ENCODE measurements around the gene LRRN3. TPM values are rescaled to one million over a fixed set of nuclear protein-coding genes. Genes with fewer than 3 reads are reported as not detected.

Gene LRRN3
- total RNA-seq, 1 donor from 2014 or later = 0.98 TPM

GRCh38 chr7:111098011-111098925 is 7.3 kb downstream of the LRRN3 start:
- intact Hi-C loops (cut with DNase I) = loop anchor here (10.0 kb wide), 1 partner anchor 387 kb away; no protein-coding TSS in a partner anchor
- no peak for DNase-seq (ENCODE audit: extremely low spot score in 2 of 2)
- no peak for TF ChIP-seq POLR2A (IDR thresholded peaks at IDR 0.05)
- TF ChIP-seq, protein P1, sequence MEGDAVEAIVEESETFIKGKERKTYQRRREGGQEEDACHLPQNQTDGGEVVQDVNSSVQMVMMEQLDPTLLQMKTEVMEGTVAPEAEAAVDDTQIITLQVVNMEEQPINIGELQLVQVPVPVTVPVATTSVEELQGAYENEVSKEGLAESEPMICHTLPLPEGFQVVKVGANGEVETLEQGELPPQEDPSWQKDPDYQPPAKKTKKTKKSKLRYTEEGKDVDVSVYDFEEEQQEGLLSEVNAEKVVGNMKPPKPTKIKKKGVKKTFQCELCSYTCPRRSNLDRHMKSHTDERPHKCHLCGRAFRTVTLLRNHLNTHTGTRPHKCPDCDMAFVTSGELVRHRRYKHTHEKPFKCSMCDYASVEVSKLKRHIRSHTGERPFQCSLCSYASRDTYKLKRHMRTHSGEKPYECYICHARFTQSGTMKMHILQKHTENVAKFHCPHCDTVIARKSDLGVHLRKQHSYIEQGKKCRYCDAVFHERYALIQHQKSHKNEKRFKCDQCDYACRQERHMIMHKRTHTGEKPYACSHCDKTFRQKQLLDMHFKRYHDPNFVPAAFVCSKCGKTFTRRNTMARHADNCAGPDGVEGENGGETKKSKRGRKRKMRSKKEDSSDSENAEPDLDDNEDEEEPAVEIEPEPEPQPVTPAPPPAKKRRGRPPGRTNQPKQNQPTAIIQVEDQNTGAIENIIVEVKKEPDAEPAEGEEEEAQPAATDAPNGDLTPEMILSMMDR (IDR thresholded peaks at IDR 0.05) = peak in 1 of 3 experiments; percentile 17
- no peak for TF ChIP-seq POLR2AphosphoS5 (IDR thresholded peaks at IDR 0.05; ENCODE audit: insufficient read depth in 1 of 2, low read depth in 1 of 2)
- Histone ChIP-seq H3K9me3 (no peaks in the 10 kb centered on the region), H3K4me3 (no peak overlapping the region), H3K27me3 (no peaks in the 10 kb centered on the region), H3K4me1 (no peaks in the 10 kb centered on the region), H3K27ac (no peak overlapping the region), H3K36me3 (no peaks in the 10 kb centered on the region)

- intact Hi-C loops (cut with DNase I) = loop anchor here (10.0 kb wide), 1 partner anchor 386 kb away; no protein-coding TSS in a partner anchor
- Histone ChIP-seq H3K4me1 (no peaks in the 10 kb centered on the region), H3K27me3 (no peaks in the 10 kb centered on the region), H3K27ac (no peak overlapping the region), H3K9me3 (no peaks in the 10 kb centered on the region), H3K4me3 (no peak overlapping the region), H3K36me3 (no peaks in the 10 kb centered on the region)
- TF ChIP-seq, protein P1 (IDR thresholded peaks at IDR 0.05) = no peak
- TF ChIP-seq POLR2A (IDR thresholded peaks at IDR 0.05) (no peak), POLR2AphosphoS5 (IDR thresholded peaks at IDR 0.05; ENCODE audit: insufficient read depth in 1 of 2, low read depth in 1 of 2) (no peak)
- no peak for DNase-seq (ENCODE audit: extremely low spot score in 2 of 2)
Observed at GRCh38 chr7:111098926-111099250, 8.0 kb downstream of the LRRN3 start.

DNA sequence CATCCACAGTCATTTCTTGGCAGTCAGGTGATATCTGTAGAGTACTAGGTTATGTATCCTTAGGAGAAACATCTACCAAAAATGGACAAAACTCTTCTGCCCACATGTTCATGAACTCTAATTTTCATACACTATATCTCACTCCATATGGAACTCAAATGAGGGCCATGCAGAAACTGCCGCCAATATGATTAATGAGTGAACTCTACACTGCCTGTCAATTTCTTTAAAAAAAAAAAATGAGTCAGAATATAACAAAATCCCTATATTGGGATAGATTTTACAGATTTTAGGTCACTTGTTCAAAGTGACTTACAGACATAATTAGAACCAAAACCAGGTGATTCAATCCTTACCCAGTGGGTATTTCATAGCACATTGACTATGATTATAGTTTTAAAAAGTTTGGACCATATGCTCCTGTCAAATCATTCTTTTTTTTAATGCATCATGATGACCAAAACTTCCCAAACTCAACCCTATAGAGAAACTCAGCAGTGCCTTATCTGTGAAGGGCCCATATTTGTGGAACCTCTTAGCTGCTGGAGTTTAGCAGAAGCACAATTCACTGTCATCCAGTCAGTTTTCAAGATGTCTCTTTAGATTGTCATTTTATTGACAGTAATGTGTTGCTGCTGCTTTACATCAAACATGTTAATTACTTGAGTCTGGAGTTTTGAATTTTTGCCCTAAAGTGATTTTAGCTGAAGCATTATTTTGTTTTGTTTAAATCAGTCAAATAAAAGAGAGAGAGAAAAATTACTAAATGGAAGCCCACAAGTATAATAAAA is 11.1 kb downstream of the LRRN3 start:
- no peak overlapping the region for H3K27ac ChIP-seq
- H3K4me1 ChIP-seq = no peaks in the 10 kb centered on the region
- TF ChIP-seq, protein P1 (IDR thresholded peaks at IDR 0.05) = no peak
- TF ChIP-seq POLR2AphosphoS5 (IDR thresholded peaks at IDR 0.05; ENCODE audit: insufficient read depth in 1 of 2, low read depth in 1 of 2) = no peak
- no peak for TF ChIP-seq POLR2A (IDR thresholded peaks at IDR 0.05)
- no peaks in the 10 kb centered on the region for H3K9me3 ChIP-seq
- no peak overlapping the region for H3K4me3 ChIP-seq
- no peaks in the 10 kb centered on the region for H3K27me3 ChIP-seq
- no peak for DNase-seq (ENCODE audit: extremely low spot score in 2 of 2)
- intact Hi-C loops (cut with DNase I) = no loop called here
- H3K36me3 ChIP-seq = no peaks in the 10 kb centered on the region

DNA sequence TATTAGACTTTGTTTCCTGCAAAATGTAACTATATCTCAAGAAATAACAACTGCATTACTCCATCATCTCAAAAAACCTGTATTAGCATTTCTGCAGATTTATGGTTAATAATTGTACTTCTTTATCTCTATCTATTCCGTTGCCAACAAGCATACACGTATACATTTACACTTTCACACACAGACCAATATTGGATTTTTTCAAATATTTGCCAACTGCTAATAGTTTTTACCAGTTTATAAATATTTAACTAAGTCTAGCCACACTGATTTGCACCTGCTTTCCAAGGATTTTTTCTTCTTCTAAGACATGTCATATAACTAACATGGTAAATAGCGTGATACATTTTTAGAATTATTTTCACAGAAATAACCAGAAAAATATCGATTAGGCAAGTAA is 12.2 kb downstream of the LRRN3 start:
- DNase-seq (ENCODE audit: extremely low spot score in 2 of 2) = no peak
- Histone ChIP-seq H3K4me3 (no peak overlapping the region), H3K4me1 (peaks cover 7% of the 10 kb centered on the region), H3K27ac (no peak overlapping the region), H3K9me3 (no peaks in the 10 kb centered on the region), H3K36me3 (no peaks in the 10 kb centered on the region), H3K27me3 (no peaks in the 10 kb centered on the region)
- no peak for TF ChIP-seq POLR2A (IDR thresholded peaks at IDR 0.05)
- intact Hi-C loops (cut with DNase I) = no loop called here

- TF ChIP-seq POLR2AphosphoS5 (IDR thresholded peaks at IDR 0.05; ENCODE audit: insufficient read depth in 1 of 2, low read depth in 1 of 2) (no peak), POLR2A (IDR thresholded peaks at IDR 0.05) (no peak)
- TF ChIP-seq, protein P1 (IDR thresholded peaks at IDR 0.05) = no peak
- no peaks in the 10 kb centered on the region for H3K27me3 ChIP-seq
- H3K27ac ChIP-seq = no peak overlapping the region
- no peaks in the 10 kb centered on the region for H3K9me3 ChIP-seq
- H3K36me3 ChIP-seq = no peaks in the 10 kb centered on the region
- no peak for DNase-seq (ENCODE audit: extremely low spot score in 2 of 2)
- peaks cover 12% of the 10 kb centered on the region for H3K4me1 ChIP-seq
- intact Hi-C loops (cut with DNase I) = no loop called here
- no peak overlapping the region for H3K4me3 ChIP-seq
Observed at GRCh38 chr7:111103678-111104274, 12.8 kb downstream of the LRRN3 start.

Data from vagina (tissue), 2 donors.